Mesenchymal stem cell (in vitro differentiated cells and primary cell): ENCODE data around the gene DCLK3.
A peak's percentile ranks its signal among the peaks of the same experiment; 100 is the strongest.

ENCODE experiments used
- DNase-seq: peaks from one replicate; pipeline ENCODE4 v3.0.0-alpha.2; 2013
- H2AFZ ChIP-seq: one replicate; pipeline ENCODE4 v1.6.1; 2013; ENCODE audit warnings: low read depth, mild to moderate bottlenecking, control low read depth, inconsistent platforms, low read length, moderate library complexity
- H2AK5ac ChIP-seq: 2 replicates; pipeline ENCODE4 v1.6.1; 2013; ENCODE audit warnings: low read length, moderate library complexity, mild to moderate bottlenecking, inconsistent platforms; ENCODE audit not compliant: severe bottlenecking
- H2BK120ac ChIP-seq: one replicate; pipeline ENCODE4 v1.6.1; 2013; ENCODE audit warnings: low read depth, mild to moderate bottlenecking, inconsistent platforms, low read length, moderate library complexity
- H2BK12ac ChIP-seq, 2 experiments: one replicate each; pipeline ENCODE4 v1.6.1; 2013; ENCODE audit warnings: inconsistent platforms in 2 of 2, low read length in 2 of 2, mild to moderate bottlenecking in 2 of 2, moderate library complexity in 2 of 2, control low read depth in 1 of 2
- H2BK15ac ChIP-seq: one replicate; pipeline ENCODE4 v1.6.1; 2013; ENCODE audit warnings: mild to moderate bottlenecking, low read depth, inconsistent platforms; ENCODE audit not compliant: poor library complexity, severe bottlenecking
- H2BK5ac ChIP-seq: 2 replicates; pipeline ENCODE4 v1.6.1; 2013; ENCODE audit warnings: low read depth, mild to moderate bottlenecking, low read length, control low read depth, inconsistent platforms; ENCODE audit not compliant: poor library complexity, severe bottlenecking
- H3K14ac ChIP-seq, 2 experiments: one replicate each; pipeline ENCODE4 v1.6.1; 2013; ENCODE audit warnings: inconsistent platforms in 2 of 2, low read length in 2 of 2, control low read depth in 1 of 2, mild to moderate bottlenecking in 1 of 2, moderate library complexity in 1 of 2
- H3K18ac ChIP-seq, 2 experiments: one replicate each; pipeline ENCODE4 v1.6.1; 2013; ENCODE audit warnings: inconsistent platforms in 2 of 2, low read length in 2 of 2, control low read depth in 1 of 2, low read depth in 1 of 2, mild to moderate bottlenecking in 1 of 2
- H3K23ac ChIP-seq, 2 experiments: one replicate each; pipeline ENCODE4 v1.6.1; 2013; ENCODE audit warnings: inconsistent platforms in 2 of 2, low read length in 2 of 2, mild to moderate bottlenecking in 2 of 2, moderate library complexity in 2 of 2, control low read depth in 1 of 2
- H3K27ac ChIP-seq: 2 replicates; pipeline ENCODE4 v1.5.1; 2013; ENCODE audit warnings: mild to moderate bottlenecking, moderate library complexity, low read length, control low read depth, inconsistent platforms; ENCODE audit not compliant: poor library complexity, severe bottlenecking
- H3K27me3 ChIP-seq, 2 experiments: 2 replicates each; pipeline versions ENCODE4 v1.6.1 to v1.7.0; 2013; ENCODE audit warnings: low read length in 2 of 2, mild to moderate bottlenecking in 2 of 2, moderate library complexity in 2 of 2, control low read depth in 1 of 2, inconsistent platforms in 1 of 2; ENCODE audit not compliant: control insufficient read depth in 1 of 2, insufficient read depth in 1 of 2
- H3K36me3 ChIP-seq, 2 experiments: 2 replicates each; pipeline versions ENCODE4 v1.6.1 to v1.7.0; 2013; ENCODE audit warnings: low read length in 2 of 2, control low read depth in 1 of 2, inconsistent platforms in 1 of 2, low read depth in 1 of 2, mild to moderate bottlenecking in 1 of 2; ENCODE audit not compliant: insufficient read depth in 2 of 2, control insufficient read depth in 1 of 2
- H3K4ac ChIP-seq, 2 experiments: one replicate each; pipeline ENCODE4 v1.6.1; 2013; ENCODE audit warnings: inconsistent platforms in 2 of 2, low read length in 2 of 2, mild to moderate bottlenecking in 2 of 2, moderate library complexity in 2 of 2, control low read depth in 1 of 2, low read depth in 1 of 2
- H3K4me1 ChIP-seq: 2 replicates; pipeline ENCODE4 v1.6.1; 2013; ENCODE audit warnings: low read depth, low read length, control low read depth; ENCODE audit not compliant: control insufficient read depth, insufficient read depth
- H3K4me2 ChIP-seq: 2 replicates; pipeline ENCODE4 v1.6.1; 2013; ENCODE audit warnings: low read length, mild to moderate bottlenecking, inconsistent platforms; ENCODE audit not compliant: poor library complexity, severe bottlenecking
- H3K4me3 ChIP-seq, 2 experiments: 2 replicates each; pipeline versions ENCODE4 v1.5.1 to v1.7.0; 2013; ENCODE audit warnings: low read length in 2 of 2, mild to moderate bottlenecking in 2 of 2, control low read depth in 1 of 2, low read depth in 1 of 2; ENCODE audit not compliant: insufficient read depth in 1 of 2
- H3K79me1 ChIP-seq: replicated peaks from 2 replicates; pipeline ENCODE4 v1.6.1; 2013; ENCODE audit warnings: mild to moderate bottlenecking, control low read depth, low read length, inconsistent platforms; ENCODE audit not compliant: poor library complexity, severe bottlenecking
- H3K9ac ChIP-seq: 2 replicates; pipeline ENCODE4 v1.7.0; 2013; ENCODE audit warnings: mild to moderate bottlenecking, low read length, moderate library complexity
- H3K9me3 ChIP-seq: 2 replicates; pipeline ENCODE4 v1.7.0; 2013; ENCODE audit warnings: mild to moderate bottlenecking, low read length; ENCODE audit not compliant: control insufficient read depth
- H4K8ac ChIP-seq: one replicate; pipeline ENCODE4 v1.6.1; 2013; ENCODE audit warnings: inconsistent platforms, mild to moderate bottlenecking, low read length, moderate library complexity
- H4K91ac ChIP-seq: one replicate; pipeline ENCODE4 v1.6.1; 2013; ENCODE audit warnings: mild to moderate bottlenecking, low read length, inconsistent platforms
- WGBS: methylation state at CpG from one replicate; pipeline ENCODE4 v1.1.7; 2013; ENCODE audit warnings: mixed read lengths; 5-methylcytosine and 5-hydroxymethylcytosine counted together

The DCLK3 gene

DNA sequence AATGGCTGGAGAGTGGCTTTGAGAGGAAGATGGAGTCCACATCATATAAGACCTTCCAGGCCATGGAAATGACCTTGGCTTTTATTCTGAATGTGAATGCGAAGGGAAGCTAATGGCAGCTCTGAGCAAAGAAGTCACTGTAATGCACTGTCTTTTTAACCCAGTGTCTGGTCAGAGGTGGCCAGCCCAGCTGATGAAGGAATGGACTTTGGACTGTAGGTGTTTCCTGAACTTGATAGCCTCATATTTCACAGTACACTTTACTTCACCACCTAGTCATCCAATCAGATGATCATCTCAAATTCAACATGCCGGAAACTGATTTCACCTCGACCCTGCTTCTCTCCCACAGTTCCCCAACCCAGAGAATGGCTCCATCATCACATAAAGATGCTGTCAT, 33.4 kb downstream of the DCLK3 start:
- Histone ChIP-seq H3K18ac (no peak overlapping the region), H2BK12ac (no peak overlapping the region), H3K9ac (no peak overlapping the region), H2AK5ac (no peak overlapping the region), H3K79me1 (no peaks in the 10 kb centered on the region), H2BK5ac (no peak overlapping the region), H3K23ac (no peak overlapping the region), H3K27ac (no peak overlapping the region), H3K4me3 (no peak overlapping the region), H3K4me2 (no peak overlapping the region), H2BK120ac (no peak overlapping the region), H2BK15ac (no peak overlapping the region), H3K9me3 (no peaks in the 10 kb centered on the region), H3K4ac (no peak overlapping the region), H3K4me1 (peaks cover 3% of the 10 kb centered on the region), H3K14ac (no peak overlapping the region), H4K8ac (no peak overlapping the region), H3K27me3 (peaks cover 0 to 21% of the 10 kb centered on the region in 2 experiments), H2AFZ (no peak overlapping the region), H3K36me3 (no peaks in the 10 kb centered on the region), H4K91ac (no peak overlapping the region)
- no peak for DNase-seq
- 82% methylated on average over 3 of the region's 3 CpGs for WGBS

DNA sequence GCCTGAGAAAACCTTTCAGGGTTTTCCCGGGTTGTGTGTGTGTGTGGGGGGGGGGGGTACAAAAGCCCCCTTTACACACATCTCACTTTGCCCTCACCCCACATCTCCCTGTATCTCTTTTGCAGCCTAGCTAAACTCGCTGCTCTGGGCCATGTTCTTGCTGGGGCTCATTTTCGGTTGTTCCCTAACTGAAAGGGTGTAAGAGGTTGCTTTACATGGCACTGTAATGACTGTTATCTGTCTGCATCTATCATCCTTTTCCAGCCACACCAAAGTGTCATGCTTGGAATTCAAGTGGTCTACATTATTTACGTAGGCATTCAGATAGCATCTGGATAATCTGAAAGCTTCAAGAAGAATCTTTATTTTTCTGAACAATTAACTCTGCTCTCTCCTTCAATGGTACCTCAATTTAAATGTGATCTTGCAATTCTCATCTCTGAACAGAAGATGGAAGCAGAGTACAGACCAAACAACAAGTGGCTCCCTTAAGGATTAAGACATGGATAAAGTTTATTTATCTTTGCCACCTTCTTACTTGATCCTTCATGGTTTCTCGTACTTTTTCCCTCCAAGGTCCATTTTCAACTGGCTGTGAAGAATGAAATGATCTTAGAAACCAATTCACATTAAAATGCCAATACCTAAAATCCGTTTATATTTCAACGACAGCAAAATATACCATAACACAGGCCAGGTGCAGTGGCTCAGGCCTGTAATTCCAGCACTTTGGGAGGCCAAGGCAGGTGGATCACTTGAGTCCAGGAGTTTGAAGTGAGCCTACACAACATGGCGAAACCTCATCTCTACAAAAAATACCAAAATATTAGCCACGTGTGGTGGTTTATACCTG, 34.9 kb downstream of the DCLK3 start:
- Histone ChIP-seq H3K27ac (no peak overlapping the region), H2BK15ac (no peak overlapping the region), H3K23ac (no peak overlapping the region), H3K14ac (no peak overlapping the region), H3K4me1 (peaks cover 3% of the 10 kb centered on the region), H2BK12ac (no peak overlapping the region), H3K36me3 (no peaks in the 10 kb centered on the region), H3K9ac (no peak overlapping the region), H3K4me3 (no peak overlapping the region), H2AFZ (no peak overlapping the region), H3K27me3 (peaks cover 0 to 24% of the 10 kb centered on the region in 2 experiments), H3K9me3 (no peaks in the 10 kb centered on the region), H3K79me1 (no peaks in the 10 kb centered on the region), H3K18ac (no peak overlapping the region), H3K4ac (no peak overlapping the region), H4K91ac (no peak overlapping the region), H2AK5ac (no peak overlapping the region), H2BK120ac (no peak overlapping the region), H3K4me2 (no peak overlapping the region), H2BK5ac (no peak overlapping the region), H4K8ac (no peak overlapping the region)
- DNase-seq, result peak; percentile 70
- 35% methylated on average over 4 of the region's 9 CpGs for WGBS

DNA sequence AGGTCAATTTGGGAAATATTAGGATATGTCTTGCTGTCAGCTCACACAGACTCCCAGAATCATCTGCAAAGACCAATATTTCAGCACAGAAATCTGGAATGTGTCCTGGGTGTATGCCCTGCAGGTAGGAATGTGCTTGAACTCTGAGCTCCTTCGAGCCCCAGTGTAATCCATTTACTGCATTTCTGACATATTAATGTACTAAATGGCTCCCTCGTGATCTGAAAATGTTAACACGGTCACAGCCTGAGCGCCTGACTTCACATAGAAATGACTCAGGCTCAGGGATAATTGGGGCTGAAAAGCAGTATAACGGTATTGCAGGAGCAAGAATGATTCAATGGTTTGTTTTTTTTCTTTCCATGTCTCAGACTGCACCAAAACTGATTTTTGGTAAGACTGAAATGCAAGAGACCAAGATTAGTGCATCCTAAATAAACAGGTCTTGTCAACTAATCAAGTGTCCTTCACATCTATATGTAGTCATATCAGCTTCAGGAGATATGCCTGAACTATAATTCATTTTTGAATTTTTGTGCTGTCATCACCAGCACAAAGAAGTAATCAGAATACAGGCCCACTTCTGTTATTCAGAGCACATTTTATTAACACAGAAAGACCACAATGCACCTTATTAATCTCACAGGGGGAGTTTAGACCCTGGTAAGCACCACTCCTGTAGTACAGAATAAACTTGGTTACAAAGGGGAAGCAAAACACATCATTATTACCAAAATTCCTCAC, 49.8 kb downstream of the DCLK3 start:
- H2BK12ac ChIP-seq, result no peak overlapping the region
- peak overlapping the region; percentile 11 for H3K27ac ChIP-seq
- no peaks in the 10 kb centered on the region for H3K9me3 ChIP-seq
- H3K4ac ChIP-seq, result no peak overlapping the region
- no peak overlapping the region for H3K4me2 ChIP-seq
- H3K23ac ChIP-seq, result no peak overlapping the region
- H3K14ac ChIP-seq, result no peak overlapping the region
- H3K79me1 ChIP-seq, result no peaks in the 10 kb centered on the region
- H4K8ac ChIP-seq, result no peak overlapping the region
- H3K18ac ChIP-seq, result no peak overlapping the region
- H3K4me1 ChIP-seq, result peaks cover 1% of the 10 kb centered on the region
- no peaks in the 10 kb centered on the region for H3K36me3 ChIP-seq
- H2BK15ac ChIP-seq, result no peak overlapping the region
- no peak overlapping the region for H3K4me3 ChIP-seq
- H2BK120ac ChIP-seq, result no peak overlapping the region
- H2AK5ac ChIP-seq, result no peak overlapping the region
- no peak overlapping the region for H4K91ac ChIP-seq
- peak overlapping the region; percentile 19 for H3K9ac ChIP-seq
- 63% methylated on average over 5 of the region's 5 CpGs for WGBS
- no peak for DNase-seq
- no peak overlapping the region for H2BK5ac ChIP-seq
- H2AFZ ChIP-seq, result no peak overlapping the region
- peaks cover 0 to 2% of the 10 kb centered on the region in 2 experiments for H3K27me3 ChIP-seq

DNA sequence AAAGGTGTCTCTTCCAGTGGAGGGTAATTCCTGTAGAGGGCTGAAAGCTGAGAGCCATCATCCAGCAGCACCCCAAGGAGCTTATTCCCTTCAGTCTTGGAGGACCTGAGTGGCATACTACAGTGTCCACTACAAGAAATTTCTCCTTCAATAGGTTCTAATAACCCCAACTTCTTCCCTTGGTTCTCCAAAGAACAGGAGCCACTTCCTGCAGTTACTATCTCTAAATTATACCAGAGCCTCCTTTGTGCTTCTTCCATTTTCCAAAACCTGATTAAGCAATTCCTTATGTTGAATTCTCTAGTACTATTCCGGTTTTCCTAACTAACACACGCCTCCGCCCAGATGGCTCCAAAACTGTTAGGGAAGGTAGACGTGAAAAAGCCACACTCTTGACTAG, 50.4 kb downstream of the DCLK3 start:
- Histone ChIP-seq H2BK5ac (no peak overlapping the region), H4K8ac (no peak overlapping the region), H3K23ac (no peak overlapping the region), H3K14ac (no peak overlapping the region), H3K27me3 (no peaks in the 10 kb centered on the region), H3K9ac (no peak overlapping the region), H3K4ac (no peak overlapping the region), H3K4me2 (no peak overlapping the region), H3K18ac (no peak overlapping the region), H3K4me1 (peaks cover 1% of the 10 kb centered on the region), H3K27ac (peak overlapping the region; percentile 11), H4K91ac (no peak overlapping the region), H2AFZ (no peak overlapping the region), H3K9me3 (no peaks in the 10 kb centered on the region), H2AK5ac (peak overlapping the region; percentile 44), H3K79me1 (no peaks in the 10 kb centered on the region), H2BK120ac (no peak overlapping the region), H2BK12ac (no peak overlapping the region), H3K4me3 (no peak overlapping the region), H3K36me3 (no peaks in the 10 kb centered on the region), H2BK15ac (no peak overlapping the region)
- no peak for DNase-seq
- WGBS, result 88% methylated on average over 4 of the region's 4 CpGs
